ENCODE data around the gene UBASH3A. TPM values are rescaled to one million over a fixed set of nuclear protein-coding genes. Genes with fewer than 3 reads are reported as not detected.

UBASH3A gene, protein sequence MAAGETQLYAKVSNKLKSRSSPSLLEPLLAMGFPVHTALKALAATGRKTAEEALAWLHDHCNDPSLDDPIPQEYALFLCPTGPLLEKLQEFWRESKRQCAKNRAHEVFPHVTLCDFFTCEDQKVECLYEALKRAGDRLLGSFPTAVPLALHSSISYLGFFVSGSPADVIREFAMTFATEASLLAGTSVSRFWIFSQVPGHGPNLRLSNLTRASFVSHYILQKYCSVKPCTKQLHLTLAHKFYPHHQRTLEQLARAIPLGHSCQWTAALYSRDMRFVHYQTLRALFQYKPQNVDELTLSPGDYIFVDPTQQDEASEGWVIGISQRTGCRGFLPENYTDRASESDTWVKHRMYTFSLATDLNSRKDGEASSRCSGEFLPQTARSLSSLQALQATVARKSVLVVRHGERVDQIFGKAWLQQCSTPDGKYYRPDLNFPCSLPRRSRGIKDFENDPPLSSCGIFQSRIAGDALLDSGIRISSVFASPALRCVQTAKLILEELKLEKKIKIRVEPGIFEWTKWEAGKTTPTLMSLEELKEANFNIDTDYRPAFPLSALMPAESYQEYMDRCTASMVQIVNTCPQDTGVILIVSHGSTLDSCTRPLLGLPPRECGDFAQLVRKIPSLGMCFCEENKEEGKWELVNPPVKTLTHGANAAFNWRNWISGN
- under 1 TPM in 1 of 4 donors, not detected in 3; 0.41 TPM for total RNA-seq

DNA sequence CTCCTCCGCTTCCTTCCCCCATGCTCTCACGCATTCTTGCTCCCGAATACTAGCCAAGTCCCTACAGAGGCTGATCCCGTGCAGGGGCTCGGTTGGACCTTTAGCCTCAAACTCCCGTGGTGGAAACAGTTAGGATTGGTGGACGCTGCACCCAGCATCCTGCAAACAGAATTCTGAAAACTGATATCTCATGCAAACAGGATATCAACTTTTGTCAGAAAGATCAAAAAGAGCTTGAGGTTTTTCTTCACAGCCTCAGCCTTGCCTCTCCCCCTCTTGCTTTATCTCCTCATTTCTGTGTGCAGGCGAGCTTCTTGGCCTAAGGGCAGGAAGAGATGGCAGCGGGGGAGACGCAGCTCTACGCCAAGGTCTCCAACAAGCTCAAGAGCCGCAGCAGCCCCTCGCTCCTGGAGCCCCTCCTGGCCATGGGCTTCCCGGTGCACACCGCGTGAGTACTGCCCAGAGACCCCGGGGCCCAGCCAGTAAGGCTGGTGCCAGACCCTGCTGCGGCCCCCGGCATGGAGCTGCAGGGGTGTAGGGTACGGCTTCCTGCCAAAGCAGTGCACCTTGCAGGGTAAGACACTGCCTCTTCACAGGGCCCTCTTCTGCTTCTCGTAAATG, at the start of gene UBASH3A:
TSS of gene UBASH3A (plus strand) at position 292 of the 621 bp plus-strand sequence. CDS start at position 336, 44 bp downstream.
- no peak within 1 kb of the TSS for H3K27ac ChIP-seq

DNA sequence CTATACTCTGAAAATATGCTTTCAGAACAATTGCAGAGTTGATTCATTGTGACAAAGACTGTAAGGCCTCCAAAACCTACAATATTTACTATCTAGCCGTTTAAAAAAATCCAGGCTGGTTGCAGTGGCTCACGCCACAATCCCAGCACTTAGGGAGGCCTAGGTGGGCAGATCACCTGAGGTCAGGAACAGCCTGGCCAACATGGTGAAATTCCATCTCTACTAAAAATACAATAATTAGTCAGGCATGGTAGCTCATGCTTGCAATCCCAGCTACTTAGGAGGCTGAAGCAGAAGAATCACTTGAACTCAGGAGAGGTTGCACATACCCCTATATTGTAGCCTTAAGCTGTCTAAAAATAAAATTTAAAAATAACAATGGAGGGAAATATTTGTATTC, 47.7 kb upstream of the UBASH3A start:
- intact Hi-C loops (cut with DNase I; ENCODE audit: low total_unique reads): no loop called here

More for the DNA sequence above, at the start of gene UBASH3A:
- no peaks in the 10 kb centered on the region for H3K9me3 ChIP-seq
- no peak within 1 kb of the TSS for H3K4me3 ChIP-seq
- H3K4me1 ChIP-seq: no peaks in the 10 kb centered on the region
- no peak for TF ChIP-seq POLR2A (IDR thresholded peaks at IDR 0.05)
- TF ChIP-seq, protein P1, sequence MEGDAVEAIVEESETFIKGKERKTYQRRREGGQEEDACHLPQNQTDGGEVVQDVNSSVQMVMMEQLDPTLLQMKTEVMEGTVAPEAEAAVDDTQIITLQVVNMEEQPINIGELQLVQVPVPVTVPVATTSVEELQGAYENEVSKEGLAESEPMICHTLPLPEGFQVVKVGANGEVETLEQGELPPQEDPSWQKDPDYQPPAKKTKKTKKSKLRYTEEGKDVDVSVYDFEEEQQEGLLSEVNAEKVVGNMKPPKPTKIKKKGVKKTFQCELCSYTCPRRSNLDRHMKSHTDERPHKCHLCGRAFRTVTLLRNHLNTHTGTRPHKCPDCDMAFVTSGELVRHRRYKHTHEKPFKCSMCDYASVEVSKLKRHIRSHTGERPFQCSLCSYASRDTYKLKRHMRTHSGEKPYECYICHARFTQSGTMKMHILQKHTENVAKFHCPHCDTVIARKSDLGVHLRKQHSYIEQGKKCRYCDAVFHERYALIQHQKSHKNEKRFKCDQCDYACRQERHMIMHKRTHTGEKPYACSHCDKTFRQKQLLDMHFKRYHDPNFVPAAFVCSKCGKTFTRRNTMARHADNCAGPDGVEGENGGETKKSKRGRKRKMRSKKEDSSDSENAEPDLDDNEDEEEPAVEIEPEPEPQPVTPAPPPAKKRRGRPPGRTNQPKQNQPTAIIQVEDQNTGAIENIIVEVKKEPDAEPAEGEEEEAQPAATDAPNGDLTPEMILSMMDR (IDR thresholded peaks at IDR 0.05 in 4 of 5, conservative IDR thresholded peaks at IDR 0.05 in 1 of 5): no peak
- in situ Hi-C loops (cut with MboI; ENCODE audit: low sequenced_read_pairs in 4 of 4): no loop called here
- ATAC-seq (no peak), DNase-seq (no peak)
- H3K27me3 ChIP-seq: peaks cover 0 to 5% (median 2%) of the 10 kb centered on the region in 3 donors
- intact Hi-C loops (cut with DNase I; ENCODE audit: low total_unique reads): no loop called here
- no peaks in the 10 kb centered on the region for H3K36me3 ChIP-seq

DNA sequence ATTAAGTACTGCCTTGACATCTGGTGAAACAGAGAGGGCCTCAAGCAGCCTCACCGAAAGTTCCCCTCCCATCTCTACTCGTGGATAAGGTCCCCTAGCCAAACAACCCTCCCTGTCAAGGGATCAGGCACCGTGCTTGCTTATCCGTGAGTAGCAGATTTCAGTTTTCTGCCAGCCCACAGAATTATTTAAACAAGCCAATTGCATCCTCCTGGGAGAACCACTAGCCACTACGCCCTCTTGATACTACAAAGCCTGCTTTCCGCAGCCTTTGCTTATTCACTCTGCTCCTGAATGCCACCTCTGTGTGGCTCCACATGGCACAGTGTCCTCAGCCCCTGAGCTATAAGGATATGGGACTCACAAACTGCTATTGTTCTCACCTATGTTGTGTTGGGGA, 47.1 kb upstream of the UBASH3A start:
- Histone ChIP-seq H3K27me3 (peaks cover 12 to 15% (median 13%) of the 10 kb centered on the region in 3 donors), H3K36me3 (no peaks in the 10 kb centered on the region), H3K4me1 (no peaks in the 10 kb centered on the region), H3K4me3 (no peak overlapping the region), H3K27ac (no peak overlapping the region), H3K9me3 (no peaks in the 10 kb centered on the region)
- TF ChIP-seq, protein P1 (IDR thresholded peaks at IDR 0.05 in 4 of 5, conservative IDR thresholded peaks at IDR 0.05 in 1 of 5): no peak
- TF ChIP-seq POLR2A (IDR thresholded peaks at IDR 0.05): no peak
- no peak for DNase-seq
- ATAC-seq: no peak
- in situ Hi-C loops (cut with MboI; ENCODE audit: low sequenced_read_pairs in 4 of 4) (no loop called here), intact Hi-C loops (cut with DNase I; ENCODE audit: low total_unique reads) (no loop called here)

More for the DNA sequence above, 47.7 kb upstream of the UBASH3A start:
- Histone ChIP-seq H3K36me3 (no peaks in the 10 kb centered on the region), H3K4me3 (no peak overlapping the region), H3K27me3 (peaks cover 9 to 15% (median 10%) of the 10 kb centered on the region in 3 donors), H3K4me1 (no peaks in the 10 kb centered on the region), H3K9me3 (no peaks in the 10 kb centered on the region), H3K27ac (no peak overlapping the region)
- in situ Hi-C loops (cut with MboI; ENCODE audit: low sequenced_read_pairs in 4 of 4): no loop called here
- TF ChIP-seq, protein P1 (IDR thresholded peaks at IDR 0.05 in 4 of 5, conservative IDR thresholded peaks at IDR 0.05 in 1 of 5): no peak
- TF ChIP-seq POLR2A (IDR thresholded peaks at IDR 0.05): no peak
- DNase-seq (no peak), ATAC-seq (no peak)

DNA sequence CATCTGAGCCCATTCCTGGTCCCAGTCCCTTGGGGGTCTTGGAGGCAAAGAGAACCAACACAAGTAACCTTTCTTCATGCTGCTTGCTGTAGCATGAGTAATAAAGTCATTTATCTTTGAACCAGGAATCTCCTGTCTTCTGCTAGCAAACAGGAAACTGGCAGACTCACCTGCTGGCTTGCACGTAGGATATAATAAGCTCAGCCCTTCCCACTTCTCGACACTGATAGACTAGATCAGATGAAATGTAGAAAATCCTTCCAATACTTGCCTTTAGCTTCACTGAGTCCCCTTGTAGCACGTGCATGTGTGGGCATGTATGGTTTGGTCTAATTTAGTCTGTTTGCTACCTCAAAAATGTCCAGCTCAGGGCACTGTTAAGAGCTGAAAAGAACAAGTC, 46.4 kb upstream of the UBASH3A start:
- DNase-seq (no peak), ATAC-seq (no peak)
- Histone ChIP-seq H3K4me1 (no peaks in the 10 kb centered on the region), H3K27ac (no peak overlapping the region), H3K4me3 (no peak overlapping the region), H3K36me3 (no peaks in the 10 kb centered on the region), H3K9me3 (no peaks in the 10 kb centered on the region), H3K27me3 (peaks cover 12 to 18% (median 17%) of the 10 kb centered on the region in 3 donors)
- intact Hi-C loops (cut with DNase I; ENCODE audit: low total_unique reads): no loop called here
- in situ Hi-C loops (cut with MboI; ENCODE audit: low sequenced_read_pairs in 4 of 4): no loop called here
- TF ChIP-seq POLR2A (IDR thresholded peaks at IDR 0.05): no peak
- TF ChIP-seq, protein P1 (IDR thresholded peaks at IDR 0.05 in 4 of 5, conservative IDR thresholded peaks at IDR 0.05 in 1 of 5): no peak

All from gastrocnemius medialis (tissue), 4 donors.